G401.6 (cell line): Measurements from ENCODE around the gene GSTK1.
A peak's percentile ranks its signal among the peaks of the same experiment; 100 is the strongest.
"Not testable (repeated sequence)": the region's sequence is repeated elsewhere in the genome, so short reads cannot be mapped to it uniquely, and the experiment has no call there.

Experiments used
- FAIRE-seq: peaks from 2 replicates; lab custom pipeline; 2012; peaks lifted over from hg19 to GRCh38; lab: Jason Lieb, UNC

The GSTK1 gene

GRCh38 chr7:143239813-143240212, 23.4 kb upstream of the GSTK1 start:
- FAIRE-seq = no peak

GRCh38 chr7:143240291-143241168, 22.7 kb upstream of the GSTK1 start:
- FAIRE-seq = peak; percentile 69

- no peak for FAIRE-seq
These were observed 20.9 kb upstream of the GSTK1 start for GRCh38 chr7:143242306-143242705.

- FAIRE-seq = no peak
These were observed 20.1 kb upstream of the GSTK1 start for GRCh38 chr7:143243111-143243510.

GRCh38 chr7:143243614-143244013, 19.6 kb upstream of the GSTK1 start:
- FAIRE-seq = no peak

GRCh38 chr7:143244321-143244720, 18.9 kb upstream of the GSTK1 start:
- no peak for FAIRE-seq

GRCh38 chr7:143245123-143245522, 18.1 kb upstream of the GSTK1 start:
- FAIRE-seq = no peak

GRCh38 chr7:143247372-143247771, 15.9 kb upstream of the GSTK1 start:
- FAIRE-seq = no peak

GRCh38 chr7:143248761-143249354, 14.4 kb upstream of the GSTK1 start:
- no peak for FAIRE-seq

- FAIRE-seq = no peak
These were observed 13.0 kb upstream of the GSTK1 start for GRCh38 chr7:143250199-143250598.

GRCh38 chr7:143250822-143251221, 12.4 kb upstream of the GSTK1 start:
- no peak for FAIRE-seq

GRCh38 chr7:143252006-143252405, 11.2 kb upstream of the GSTK1 start:
- FAIRE-seq = no peak

GRCh38 chr7:143255564-143255963, 7.7 kb upstream of the GSTK1 start:
- no peak for FAIRE-seq

- no peak for FAIRE-seq
These were observed 6.9 kb upstream of the GSTK1 start for GRCh38 chr7:143256325-143256724.

- FAIRE-seq = no peak
These were observed 6.3 kb upstream of the GSTK1 start for GRCh38 chr7:143256932-143257331.

- no peak for FAIRE-seq
These were observed 5.7 kb upstream of the GSTK1 start for GRCh38 chr7:143257501-143257900.

- FAIRE-seq = no peak
These were observed 4.4 kb upstream of the GSTK1 start for GRCh38 chr7:143258831-143259230.

GRCh38 chr7:143259765-143260164, 3.5 kb upstream of the GSTK1 start:
- no peak for FAIRE-seq

GRCh38 chr7:143261901-143262300, 1.3 kb upstream of the GSTK1 start:
- no peak for FAIRE-seq

GRCh38 chr7:143264196-143264568, 941 bp downstream of the GSTK1 start:
- not testable (repeated sequence) for FAIRE-seq

GRCh38 chr7:143265017-143265693, 1.9 kb downstream of the GSTK1 start:
- no peak for FAIRE-seq

- no peak for FAIRE-seq
These were observed 6.0 kb downstream of the GSTK1 start for GRCh38 chr7:143269251-143269650.

GRCh38 chr7:143271240-143271639, 8.0 kb downstream of the GSTK1 start:
- FAIRE-seq = no peak
